ENCODE data around the gene MCF2L2.

Gene MCF2L2

DNA sequence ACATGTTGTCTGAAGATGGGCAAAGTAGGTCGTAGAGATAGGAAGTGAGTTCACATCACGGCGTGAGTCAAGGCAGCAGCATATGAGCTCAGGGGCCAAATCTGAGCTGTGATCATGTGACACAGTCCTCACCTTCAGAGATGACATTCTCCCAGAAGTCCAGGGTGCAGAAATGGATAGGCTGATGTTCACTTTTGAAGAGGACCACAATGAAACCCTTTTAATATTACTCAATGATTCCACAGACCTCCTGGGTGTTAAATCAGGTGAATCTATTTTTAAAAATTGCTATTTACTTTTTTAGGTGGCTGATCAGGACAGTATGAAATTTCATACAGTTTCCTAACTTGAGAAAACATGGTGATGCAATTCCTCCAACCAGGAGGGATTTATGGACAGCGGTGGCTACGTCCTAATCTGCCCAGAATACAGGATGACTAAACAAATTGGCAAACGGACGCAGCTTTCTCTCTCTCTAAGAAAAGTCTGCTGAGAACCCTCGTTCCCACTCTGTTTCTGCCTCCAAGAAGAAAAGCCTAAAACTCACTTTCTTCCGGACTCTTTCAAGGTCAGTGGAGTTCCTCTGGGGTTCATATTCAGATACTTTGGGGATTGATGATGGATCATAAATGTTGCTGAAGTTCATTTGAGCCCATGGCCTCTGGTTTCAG, 141.0 kb downstream of the MCF2L2 start:
- peak; percentile 25 for DNase-seq

DNA sequence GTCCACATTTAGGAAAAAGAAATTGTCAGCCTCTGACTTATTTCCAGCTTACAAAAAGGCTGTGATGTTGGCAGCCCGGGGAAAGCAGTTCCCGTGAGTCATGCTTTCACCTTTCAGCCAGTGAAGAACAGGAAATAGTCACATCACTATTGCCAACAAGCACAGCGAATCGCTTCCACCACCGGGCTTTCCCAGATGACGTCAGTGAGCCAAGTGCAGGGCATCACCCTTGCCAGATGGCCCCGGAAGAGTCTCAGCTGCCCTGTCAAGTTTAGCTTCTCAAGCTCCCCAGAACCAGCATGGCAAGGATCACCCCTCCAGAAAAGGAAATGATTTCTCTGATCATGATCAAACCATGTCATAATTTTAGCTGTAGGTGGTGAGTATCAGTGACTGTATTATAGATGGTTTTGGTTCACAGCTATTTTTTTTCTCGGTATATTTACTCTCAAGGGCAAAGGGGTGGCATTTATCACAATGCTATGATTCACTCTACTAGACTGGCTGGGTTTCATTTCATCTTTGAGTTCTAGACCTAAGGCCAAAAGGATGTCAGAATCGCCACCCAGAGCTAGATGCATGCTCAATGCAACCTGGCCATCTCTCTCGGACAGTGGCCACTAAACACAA, 142.5 kb downstream of the MCF2L2 start:
- DNase-seq: peak; percentile 97

DNA sequence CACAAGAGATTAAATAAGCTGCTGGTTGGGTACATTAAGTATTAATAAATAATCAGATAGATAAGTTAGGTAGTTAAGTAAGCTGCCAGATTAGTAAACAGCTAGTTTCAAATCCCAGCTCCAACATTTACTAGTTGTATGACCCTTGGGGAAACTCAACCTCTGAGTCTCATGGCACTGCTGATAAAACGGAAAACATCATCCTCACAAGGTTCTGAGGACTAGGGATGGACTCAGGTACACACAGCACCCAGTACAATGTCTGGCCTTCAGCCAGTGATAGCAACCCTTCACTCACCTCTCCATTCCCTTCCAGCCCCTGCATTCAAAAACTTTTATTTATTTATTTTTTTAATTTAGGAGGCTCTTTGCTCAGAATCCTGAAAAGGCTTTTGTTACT, 143.1 kb downstream of the MCF2L2 start:
- DNase-seq: no peak

DNA sequence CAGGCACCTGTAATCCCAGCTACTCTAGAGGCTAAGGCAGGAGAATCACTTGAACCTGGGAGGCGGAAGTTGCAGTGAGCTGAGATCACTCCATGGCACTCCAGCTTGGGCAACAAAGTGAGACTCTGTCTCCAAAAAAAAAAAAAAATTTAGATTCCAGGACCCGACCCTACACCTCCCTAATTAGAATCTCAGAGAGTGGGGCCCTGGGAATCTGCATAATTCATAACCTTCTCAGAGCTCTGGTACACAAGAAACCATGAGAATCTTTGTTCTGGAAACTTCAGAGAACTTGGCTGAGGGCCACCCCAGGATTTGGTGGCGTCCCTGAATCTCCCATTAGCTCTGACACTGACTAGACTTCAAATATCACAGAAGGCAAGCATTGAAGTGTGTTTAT, 143.8 kb downstream of the MCF2L2 start:
- DNase-seq: no peak

DNA sequence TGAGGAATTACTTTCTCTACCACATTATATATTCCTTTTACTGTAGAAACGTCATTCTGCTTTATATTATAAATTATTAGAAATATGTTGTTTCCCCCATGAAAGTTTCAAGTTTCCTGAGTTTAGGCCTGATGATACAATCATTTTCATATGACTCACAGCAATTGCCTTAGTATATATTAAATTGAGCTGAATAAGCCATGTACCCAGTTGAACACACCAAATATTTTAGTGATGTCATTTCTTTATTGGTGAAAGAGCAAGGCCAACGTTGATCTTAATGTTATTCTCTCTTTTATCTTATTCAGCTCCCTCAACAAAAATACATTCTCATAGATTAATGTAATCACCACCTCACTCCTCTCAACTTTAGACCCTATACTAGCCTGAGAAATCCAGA, 144.5 kb downstream of the MCF2L2 start:
- no peak for DNase-seq

DNA sequence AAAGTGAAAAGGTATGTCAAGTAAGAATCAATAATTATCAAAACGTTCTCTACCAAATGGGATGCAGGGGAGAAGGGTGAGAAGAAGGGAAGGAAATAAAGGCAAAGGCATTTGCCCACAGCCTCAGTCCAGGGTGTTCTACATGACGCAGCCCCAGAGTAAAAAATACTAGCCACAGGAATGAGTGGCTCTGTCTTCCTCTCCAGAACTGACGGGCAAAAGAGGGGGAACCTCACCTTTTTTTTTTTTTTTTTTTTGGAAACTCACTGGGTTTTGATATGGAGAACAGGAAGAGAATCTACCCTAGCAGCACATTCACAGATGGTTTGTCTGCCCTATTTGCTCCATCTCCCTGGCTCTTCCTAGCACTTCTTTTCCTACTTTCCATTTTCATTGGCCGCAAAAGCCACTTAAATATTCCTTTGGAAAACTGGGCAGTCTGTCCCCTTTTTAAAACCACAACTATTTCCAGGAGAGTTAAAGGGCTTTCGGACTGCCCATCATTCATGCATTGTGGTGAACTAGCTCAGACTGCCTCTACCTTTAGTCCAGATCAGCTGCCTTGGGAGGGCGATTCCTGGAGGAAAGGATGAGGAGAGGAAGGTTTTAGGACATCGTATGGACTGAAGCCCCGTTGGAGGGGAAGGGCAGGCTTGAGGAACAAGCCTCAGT, 147.2 kb downstream of the MCF2L2 start:
- no peak for DNase-seq

DNA sequence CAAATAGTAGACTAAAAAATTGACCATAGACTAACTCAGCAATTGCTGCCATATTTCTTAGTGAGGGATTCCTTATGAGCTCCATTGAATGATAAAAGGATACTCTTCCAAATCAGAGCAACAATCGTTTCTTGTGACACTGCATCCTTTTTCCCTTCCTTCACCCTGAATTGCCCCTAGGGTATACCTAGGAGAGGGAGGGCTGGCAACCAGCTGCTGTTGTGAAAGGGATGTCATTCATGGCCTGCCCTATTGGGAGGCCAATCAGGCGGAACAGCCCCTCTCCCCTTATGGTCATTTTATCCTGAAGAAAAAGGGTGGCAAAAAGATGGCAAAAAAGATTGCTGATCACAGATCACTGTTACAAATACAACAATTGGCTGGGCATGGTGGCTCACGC, 149.0 kb downstream of the MCF2L2 start:
- no peak for DNase-seq

DNA sequence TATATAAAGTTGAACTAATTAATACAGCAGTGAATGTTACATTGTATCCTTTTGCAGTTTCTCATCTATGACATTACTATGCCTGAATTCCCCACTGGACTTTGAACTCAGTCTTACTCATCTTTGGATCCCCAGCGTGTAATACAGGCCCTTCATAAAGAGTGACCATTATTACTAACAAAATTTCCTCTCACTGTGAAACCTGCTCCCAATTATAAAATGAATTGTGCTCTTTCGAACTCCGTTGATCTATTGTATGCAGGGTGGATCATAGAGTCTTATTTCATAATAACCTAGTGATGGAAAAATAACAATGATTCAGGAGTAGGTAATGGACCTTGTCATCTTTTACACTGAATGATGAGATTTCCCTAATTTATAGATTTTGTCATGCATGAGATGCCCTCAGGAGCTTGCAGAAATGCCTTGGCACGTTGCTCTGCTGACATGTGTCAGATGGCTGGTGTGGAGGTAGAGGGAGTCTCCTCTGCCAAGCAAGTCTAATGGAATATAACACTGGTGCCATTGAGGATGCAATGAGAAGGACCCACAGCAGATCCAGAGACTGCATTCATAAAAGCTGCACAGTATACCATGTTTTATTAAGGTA, 149.8 kb downstream of the MCF2L2 start:
- DNase-seq: no peak

DNA sequence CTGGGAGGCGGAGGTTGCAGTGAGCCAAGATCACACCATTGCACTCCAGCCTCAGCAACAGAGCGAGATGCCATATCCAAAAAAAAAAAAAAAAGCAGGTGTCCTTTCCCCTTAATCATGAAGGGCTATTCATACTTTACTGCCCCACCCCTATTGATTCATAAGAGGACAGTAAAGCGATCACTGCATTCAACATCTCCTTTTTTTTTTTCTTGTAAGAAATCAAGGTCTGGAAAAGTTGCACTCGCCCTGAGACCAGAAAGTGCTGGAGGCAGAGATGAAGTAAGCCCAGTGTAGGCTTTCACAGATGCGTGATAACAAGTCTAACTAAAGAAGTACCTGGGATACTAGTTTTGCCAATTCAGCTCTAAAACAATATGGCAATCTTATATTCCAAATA, 151.2 kb downstream of the MCF2L2 start:
- no peak for DNase-seq

DNA sequence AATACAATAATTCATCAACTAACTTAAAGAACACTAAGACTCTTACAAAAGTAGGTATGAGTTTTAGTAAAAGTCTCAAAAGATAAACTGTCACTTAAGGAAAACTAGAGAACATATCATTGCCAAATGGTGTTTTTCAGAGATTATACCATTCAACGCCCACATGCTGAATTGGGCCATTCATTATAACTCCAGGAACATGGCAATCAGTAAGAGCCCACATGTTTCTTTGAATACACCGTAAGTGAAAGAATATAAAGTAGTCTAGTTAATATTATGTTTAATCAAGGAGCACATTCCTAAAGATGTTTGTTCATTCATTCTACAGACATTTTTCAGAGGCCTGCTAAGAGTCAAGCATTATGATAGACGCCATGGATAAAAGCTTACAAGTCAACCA, 152.5 kb downstream of the MCF2L2 start:
- DNase-seq: no peak

DNA sequence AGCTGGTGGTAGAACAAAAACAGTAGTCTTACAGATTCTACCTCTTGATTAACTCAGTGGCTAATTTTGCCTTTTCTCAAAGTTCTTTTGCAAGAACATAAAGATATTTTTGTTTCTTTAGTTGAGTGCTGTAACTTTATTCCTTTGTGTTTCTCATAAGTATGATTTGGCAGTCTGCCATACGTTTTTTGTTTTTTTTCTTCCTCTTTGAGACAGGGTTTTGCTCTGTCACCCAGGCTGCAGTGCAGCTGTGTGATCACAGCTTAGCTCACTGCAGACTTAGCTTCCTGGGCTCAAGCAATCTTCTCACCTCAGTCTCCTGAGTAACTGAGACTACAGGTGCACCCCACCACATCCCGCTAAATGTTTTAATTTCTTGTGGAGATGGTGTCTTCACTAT, 153.0 kb downstream of the MCF2L2 start:
- peak; percentile 11 for DNase-seq

DNA sequence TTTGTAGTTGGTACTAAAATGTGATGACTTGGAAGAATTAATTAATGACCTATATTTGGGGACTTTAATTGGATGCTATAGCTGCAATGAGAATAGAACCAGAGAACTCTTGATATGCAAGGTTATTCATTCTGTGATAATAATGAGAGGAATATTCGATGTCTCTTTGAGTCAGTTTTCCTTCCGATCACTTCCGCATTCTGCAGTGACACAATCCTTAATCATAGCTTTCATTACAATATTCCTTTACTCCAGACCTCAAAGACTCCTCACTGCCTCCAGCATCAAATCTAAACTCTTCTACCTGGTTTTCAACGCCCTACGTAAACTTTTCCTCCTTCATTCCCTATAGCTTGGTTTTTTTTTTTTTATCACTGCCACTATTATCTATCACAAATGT, 153.8 kb downstream of the MCF2L2 start:
- DNase-seq: no peak

DNA sequence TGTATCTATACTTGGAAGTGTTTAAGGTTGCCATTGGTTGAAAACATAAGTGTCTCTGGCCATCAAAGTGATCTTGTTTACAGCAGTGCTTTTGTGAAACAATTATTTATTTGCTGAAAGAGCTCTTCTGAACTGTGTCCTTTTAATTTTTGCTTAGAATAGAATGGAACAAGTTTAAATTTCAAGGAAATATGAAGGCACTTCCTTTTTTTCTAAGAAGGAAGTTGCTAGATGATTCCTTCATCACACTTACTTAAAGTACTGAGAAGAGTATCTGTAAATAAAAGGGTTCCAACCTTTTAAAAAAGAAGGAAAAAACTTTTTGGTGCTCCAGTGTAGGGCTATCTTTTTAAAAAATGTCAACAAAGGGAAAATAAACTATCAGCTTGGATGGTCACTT, 155.6 kb downstream of the MCF2L2 start:
- DNase-seq: no peak

DNA sequence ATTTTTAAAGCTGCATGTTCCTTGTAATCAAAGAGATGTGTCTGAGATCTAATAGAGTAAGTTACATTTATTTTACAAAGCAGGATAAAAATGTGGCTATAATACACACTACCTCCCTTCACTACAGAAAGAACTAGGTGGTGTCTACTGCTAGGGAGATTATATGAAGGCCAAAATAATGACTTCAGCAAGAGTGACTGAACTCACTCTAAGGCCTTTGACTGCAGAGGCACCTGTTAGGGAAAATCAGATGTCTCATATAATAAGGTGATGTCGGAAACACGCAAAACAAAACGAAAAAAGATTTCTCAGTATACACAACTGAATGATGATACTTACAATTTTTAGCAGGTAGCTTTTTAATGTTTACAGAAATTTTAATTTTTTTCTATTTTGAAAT, 156.3 kb downstream of the MCF2L2 start:
- no peak for DNase-seq

DNA sequence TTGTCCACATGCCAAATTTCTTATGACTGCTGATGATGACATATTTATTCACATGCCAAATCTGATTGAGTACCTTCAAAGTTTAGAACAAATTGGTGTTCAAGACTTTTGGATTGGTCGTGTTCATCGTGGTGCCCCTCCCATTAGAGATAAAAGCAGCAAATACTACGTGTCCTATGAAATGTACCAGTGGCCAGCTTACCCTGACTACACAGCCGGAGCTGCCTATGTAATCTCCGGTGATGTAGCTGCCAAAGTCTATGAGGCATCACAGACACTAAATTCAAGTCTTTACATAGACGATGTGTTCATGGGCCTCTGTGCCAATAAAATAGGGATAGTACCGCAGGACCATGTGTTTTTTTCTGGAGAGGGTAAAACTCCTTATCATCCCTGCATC, 158.1 kb downstream of the MCF2L2 start:
- DNase-seq: no peak

DNA sequence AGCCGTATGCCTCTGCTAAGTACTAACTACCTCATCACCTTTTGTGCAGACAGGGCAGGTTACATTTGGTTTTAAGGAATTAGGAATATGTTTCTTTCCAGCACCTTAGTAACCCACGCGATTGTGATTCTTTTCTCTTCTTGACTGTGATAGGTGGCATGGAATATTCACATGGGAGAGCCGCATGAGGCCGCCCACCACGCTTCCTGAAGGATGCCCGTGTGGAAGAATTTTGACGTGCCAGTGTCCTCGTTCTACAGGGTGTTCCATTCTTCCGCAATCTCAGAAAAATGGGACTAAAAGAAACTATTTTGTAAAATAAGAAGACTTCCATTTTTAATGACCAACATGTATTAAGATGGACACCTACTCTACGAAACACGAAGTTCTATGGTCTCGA, 159.1 kb downstream of the MCF2L2 start:
- DNase-seq: no peak

DNA sequence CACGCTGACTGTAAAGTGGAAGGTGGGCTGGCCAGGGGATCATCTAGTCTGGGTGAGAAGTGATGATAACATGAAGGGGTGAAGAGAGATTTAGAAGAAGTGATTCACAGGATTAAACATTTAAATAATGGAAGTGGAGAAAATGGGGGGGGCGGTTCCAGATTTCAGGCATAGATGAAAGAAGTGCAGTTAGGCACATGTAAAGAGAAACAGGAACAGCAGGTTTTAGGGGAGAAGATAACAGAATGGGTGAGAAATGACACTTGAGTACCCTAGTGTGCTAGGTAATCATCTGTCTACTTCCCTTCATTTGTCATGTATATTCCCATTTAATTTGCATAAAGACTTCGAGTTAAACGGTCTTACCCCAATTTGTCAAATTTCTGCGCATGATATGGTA, 160.1 kb downstream of the MCF2L2 start:
- DNase-seq: no peak

DNA sequence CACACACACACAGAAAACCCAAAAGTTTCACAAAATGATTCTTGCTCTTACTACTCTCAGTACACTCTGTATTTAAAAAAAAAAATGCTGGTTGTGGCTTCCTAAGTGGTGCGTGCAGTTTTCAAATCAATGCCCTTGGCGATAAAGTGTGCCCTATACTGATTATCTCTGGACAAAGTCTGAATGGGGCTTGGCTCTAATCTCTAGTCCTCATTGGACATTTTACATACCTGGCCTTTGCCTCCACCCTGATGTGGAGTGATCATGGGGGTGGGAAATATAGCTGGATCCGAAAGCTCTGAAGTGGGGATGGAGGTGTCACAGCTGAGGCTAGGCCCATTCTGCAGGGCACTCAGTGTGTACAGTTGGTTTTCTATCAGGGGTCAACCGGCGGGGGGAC, 161.3 kb downstream of the MCF2L2 start:
- no peak for DNase-seq

DNA sequence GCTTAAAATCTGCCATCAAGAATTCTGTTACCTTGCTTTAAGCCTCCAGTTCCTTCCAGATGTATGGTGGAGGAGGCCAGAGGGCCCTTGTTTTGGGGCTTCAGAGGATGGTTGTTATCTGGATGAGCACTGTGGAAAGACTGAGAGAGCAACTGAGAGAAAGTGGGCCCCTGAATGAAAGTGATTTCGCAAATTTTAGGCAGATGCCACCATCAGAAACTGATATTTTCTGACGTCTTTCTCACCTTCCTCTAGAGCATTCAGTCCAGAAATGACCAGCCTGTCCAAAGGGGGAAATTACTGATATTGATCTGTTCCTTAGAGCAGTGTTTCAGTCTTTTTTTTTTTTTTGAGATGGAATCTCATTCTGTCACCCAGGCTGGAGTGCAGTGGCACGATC, 162.0 kb downstream of the MCF2L2 start:
- no peak for DNase-seq

DNA sequence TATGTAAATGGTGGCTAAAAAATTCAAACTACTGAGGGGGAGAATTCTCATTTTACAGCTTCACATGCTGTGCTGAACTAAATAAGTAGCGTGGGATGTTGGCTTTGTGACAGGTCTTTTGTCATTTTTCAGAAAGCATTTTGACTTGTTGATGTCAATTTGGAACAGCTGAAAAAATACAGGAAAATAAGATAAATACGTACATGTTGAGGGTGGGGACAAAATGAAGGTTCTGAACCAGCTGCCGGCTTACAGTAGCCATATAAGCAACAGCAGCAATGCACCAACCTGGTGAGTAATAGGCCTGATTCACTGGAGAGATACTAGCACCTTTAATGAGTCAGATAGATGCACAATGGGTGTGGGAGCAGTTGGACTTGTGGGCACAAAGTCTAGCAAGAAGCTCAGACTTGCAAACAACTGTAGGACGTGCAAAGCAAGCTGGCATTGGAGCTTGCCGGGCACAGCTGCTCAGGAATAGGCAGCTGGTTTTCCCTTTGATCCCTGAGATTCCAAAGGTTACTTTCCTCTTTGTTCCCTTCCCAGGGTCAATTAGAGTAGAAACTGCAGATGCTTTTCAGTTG, 162.5 kb downstream of the MCF2L2 start:
- peak; percentile 35 for DNase-seq

DNA sequence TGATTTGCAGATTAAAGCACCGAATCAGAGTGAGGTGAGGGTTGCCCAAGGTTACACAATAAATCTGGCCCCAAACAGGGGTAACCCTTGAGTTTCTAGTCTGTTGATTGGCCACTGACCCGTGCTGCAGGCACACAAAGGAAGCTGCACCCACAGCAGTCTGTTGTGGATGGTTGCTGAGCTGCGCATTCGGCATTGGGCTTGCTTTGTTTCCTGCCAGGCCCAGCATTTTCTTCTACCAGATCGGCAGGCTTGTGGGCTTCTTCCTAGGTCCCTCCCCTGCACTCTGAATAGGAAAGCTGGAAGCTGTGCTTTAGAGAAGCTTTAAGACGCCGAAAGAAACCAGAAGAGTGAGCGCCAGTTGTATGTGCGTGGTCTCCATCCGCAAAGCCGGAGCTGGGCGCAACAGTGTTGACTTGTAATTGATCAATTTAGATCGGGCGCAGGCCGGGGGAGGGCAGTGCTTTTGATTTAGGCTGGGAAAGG, 163.2 kb downstream of the MCF2L2 start:
- no peak for DNase-seq

DNA sequence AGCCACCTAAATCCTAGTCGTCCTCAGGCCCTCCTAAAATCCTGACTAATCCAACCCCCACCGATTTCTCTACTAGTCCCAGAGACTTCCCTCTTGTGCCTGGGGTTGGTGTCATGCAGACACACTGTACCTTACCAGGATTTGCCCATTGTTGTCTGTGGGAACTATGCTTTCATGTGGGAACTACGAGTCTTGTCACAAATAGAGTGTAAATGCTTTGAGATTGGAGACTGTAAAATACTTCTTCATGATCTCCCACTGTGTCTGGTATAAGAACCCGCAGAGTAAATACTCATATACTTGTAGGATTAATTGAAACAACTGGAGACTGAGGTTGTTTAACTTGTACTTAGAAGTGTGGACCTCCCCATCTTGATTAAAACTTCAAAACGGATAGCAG, 164.2 kb downstream of the MCF2L2 start:
- DNase-seq: no peak

DNA sequence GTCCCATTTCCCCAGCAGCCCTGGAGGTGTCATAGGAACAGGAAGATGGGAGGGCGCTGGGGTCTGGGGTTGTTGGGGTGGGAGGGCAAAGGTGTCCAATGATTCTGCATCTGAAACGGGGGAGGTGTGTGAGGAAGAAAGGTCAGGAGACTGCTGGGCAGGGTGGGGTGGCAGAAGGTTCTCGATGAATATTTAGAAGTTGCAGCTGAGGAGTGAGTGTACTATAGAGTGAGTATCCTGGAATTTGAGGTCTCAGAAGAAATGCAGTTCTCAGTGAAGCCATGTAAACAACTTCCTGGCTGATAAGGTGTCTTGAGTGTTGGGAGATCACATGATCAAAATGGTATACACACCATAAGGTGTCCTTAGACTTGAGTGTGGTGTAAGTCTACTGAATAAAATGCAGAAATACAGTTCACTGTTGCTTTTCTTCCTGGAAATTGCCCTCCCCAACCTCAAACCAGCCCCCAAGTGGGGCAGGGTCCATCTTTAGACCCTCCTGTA, 165.5 kb downstream of the MCF2L2 start:
- DNase-seq: no peak
